Stimulated activated CD8-positive, alpha-beta memory T cell treated with anti-CD3 and anti-CD28 coated beads, Interleukin-12 subunit alpha, Interleukin-12 subunit beta, amount 100 ng/mL, for 24 hours (primary cell): ENCODE results near the gene PROC.
"Not testable (repeated sequence)": the region's sequence is repeated elsewhere in the genome, so short reads cannot be mapped to it uniquely, and the experiment has no call there.

ENCODE experiments used
- DNase-seq: peaks from one replicate; pipeline ENCODE4 v3.0.0-alpha.2; 2020; ENCODE audit errors: extremely low read depth

The PROC gene

GRCh38 chr2:127427376-127428056 is 9.3 kb downstream of the PROC start:
- DNase-seq = no peak

- DNase-seq = no peak
Observed at GRCh38 chr2:127428057-127428814, 10.0 kb downstream of the PROC start.

GRCh38 chr2:127428815-127429109 is 10.5 kb downstream of the PROC start:
- no peak for DNase-seq

GRCh38 chr2:127429291-127429690 is 11.1 kb downstream of the PROC start:
- DNase-seq = no peak

GRCh38 chr2:127429844-127430425 is 11.7 kb downstream of the PROC start:
- DNase-seq = no peak

GRCh38 chr2:127431408-127432023 is 13.3 kb downstream of the PROC start:
- no peak for DNase-seq

GRCh38 chr2:127434515-127434914 is 16.3 kb downstream of the PROC start:
- DNase-seq = no peak

GRCh38 chr2:127437056-127437455 is 18.8 kb downstream of the PROC start:
- DNase-seq = no peak

GRCh38 chr2:127437781-127438726 is 19.8 kb downstream of the PROC start:
- no peak for DNase-seq

- no peak for DNase-seq
Observed at GRCh38 chr2:127439343-127439742, 21.1 kb downstream of the PROC start.

- DNase-seq = no peak
Observed at GRCh38 chr2:127448526-127448925, 30.3 kb downstream of the PROC start.

GRCh38 chr2:127449414-127449813 is 31.2 kb downstream of the PROC start:
- DNase-seq = no peak

GRCh38 chr2:127449898-127450297 is 31.7 kb downstream of the PROC start:
- no peak for DNase-seq

GRCh38 chr2:127451981-127452380 is 33.8 kb downstream of the PROC start:
- DNase-seq = no peak

GRCh38 chr2:127452423-127452822 is 34.2 kb downstream of the PROC start:
- not testable (repeated sequence) for DNase-seq

- no peak for DNase-seq
Observed at GRCh38 chr2:127453013-127453391, 34.8 kb downstream of the PROC start.

- no peak for DNase-seq
Observed at GRCh38 chr2:127453392-127454171, 35.4 kb downstream of the PROC start.

- no peak for DNase-seq
Observed at GRCh38 chr2:127454595-127455565, 36.7 kb downstream of the PROC start.

- no peak for DNase-seq
Observed at GRCh38 chr2:127455566-127456493, 37.6 kb downstream of the PROC start.
